ENCODE results near the gene KATNA1. TPM values are rescaled to one million over a fixed set of nuclear protein-coding genes. Genes with fewer than 3 reads are reported as not detected.

The KATNA1 gene
- total and polyA plus RNA-seq, 9 of the 15 experiments (the other 6 are each of a cell fraction or from before 2014, with no cell fraction given) = 22.5 to 76.9 (median 45.0) TPM

GRCh38 chr6:149648148-149649145 is at the start of gene KATNA1 (continued):
- TF ChIP-seq RREB1 (CRISPR knock-in tag; IDR thresholded peaks at IDR 0.05) (0 out of 2 replicates have a peak, but pooled peaks have one; percentile 53), ZNF143 (CRISPR knock-in tag; IDR thresholded peaks at IDR 0.05) (no peak), RFX1 (IDR thresholded peaks at IDR 0.05) (peak; percentile 37; the same call in 1 of the 2 replicates), ZNF444 (CRISPR knock-in tag; IDR thresholded peaks at IDR 0.05) (no peak), NELFE (IDR thresholded peaks at IDR 0.05; ENCODE audit: insufficient read depth, insufficient read length) (no peak), ZEB2 (IDR thresholded peaks at IDR 0.05) (peak; percentile 73; the same call in 1 of the 2 replicates), HINFP (tag; conservative IDR thresholded peaks at IDR 0.05; ENCODE audit: low read depth) (peak; percentile 99), NFRKB (IDR thresholded peaks at IDR 0.05; ENCODE audit: low read depth) (no peak), ZBTB34 (CRISPR knock-in tag; IDR thresholded peaks at IDR 0.05) (no peak), ZNF184 (CRISPR knock-in tag; IDR thresholded peaks at IDR 0.05) (no peak), CTCF (IDR thresholded peaks at IDR 0.05 in 2 of 3, conservative IDR thresholded peaks at IDR 0.05 in 1 of 3; ENCODE audit: insufficient read depth in 2 of 3, low read depth in 1 of 3, low read length in 3 of 3) (peak; percentile 22 to 46 (median 33); a peak in 3 of 6 replicates)
